ENCODE measurements around the gene TRIM29.

DNA sequence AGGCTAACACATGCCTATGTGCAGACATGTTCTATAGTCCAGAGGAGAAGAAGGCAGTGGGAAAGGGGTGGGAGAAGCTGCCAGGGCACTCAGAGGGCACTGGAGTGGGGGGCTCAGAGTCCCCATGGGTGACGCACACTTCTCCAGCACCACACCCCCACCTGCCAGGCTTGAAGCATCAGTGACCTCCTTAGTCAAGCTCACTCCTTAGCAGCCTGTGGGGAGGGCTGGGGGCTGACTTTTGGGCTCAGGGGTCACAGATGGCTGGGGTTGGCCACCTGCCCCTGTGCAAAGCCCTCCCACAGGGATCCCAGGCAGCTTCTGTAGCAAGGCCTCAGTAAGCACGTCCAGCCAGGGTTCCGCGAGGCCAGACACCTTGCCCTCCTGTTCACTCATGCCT, 18.8 kb downstream of the TRIM29 start:
- TF ChIP-seq, protein P1, sequence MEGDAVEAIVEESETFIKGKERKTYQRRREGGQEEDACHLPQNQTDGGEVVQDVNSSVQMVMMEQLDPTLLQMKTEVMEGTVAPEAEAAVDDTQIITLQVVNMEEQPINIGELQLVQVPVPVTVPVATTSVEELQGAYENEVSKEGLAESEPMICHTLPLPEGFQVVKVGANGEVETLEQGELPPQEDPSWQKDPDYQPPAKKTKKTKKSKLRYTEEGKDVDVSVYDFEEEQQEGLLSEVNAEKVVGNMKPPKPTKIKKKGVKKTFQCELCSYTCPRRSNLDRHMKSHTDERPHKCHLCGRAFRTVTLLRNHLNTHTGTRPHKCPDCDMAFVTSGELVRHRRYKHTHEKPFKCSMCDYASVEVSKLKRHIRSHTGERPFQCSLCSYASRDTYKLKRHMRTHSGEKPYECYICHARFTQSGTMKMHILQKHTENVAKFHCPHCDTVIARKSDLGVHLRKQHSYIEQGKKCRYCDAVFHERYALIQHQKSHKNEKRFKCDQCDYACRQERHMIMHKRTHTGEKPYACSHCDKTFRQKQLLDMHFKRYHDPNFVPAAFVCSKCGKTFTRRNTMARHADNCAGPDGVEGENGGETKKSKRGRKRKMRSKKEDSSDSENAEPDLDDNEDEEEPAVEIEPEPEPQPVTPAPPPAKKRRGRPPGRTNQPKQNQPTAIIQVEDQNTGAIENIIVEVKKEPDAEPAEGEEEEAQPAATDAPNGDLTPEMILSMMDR (conservative IDR thresholded peaks at IDR 0.05; ENCODE audit: low read depth, low read length): no peak
- TF ChIP-seq POLR2A (IDR thresholded peaks at IDR 0.05; ENCODE audit: low read depth, low read length): no peak
- TF ChIP-seq, protein P2, sequence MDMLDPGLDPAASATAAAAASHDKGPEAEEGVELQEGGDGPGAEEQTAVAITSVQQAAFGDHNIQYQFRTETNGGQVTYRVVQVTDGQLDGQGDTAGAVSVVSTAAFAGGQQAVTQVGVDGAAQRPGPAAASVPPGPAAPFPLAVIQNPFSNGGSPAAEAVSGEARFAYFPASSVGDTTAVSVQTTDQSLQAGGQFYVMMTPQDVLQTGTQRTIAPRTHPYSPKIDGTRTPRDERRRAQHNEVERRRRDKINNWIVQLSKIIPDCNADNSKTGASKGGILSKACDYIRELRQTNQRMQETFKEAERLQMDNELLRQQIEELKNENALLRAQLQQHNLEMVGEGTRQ (IDR thresholded peaks at IDR 0.05; ENCODE audit: low read depth, low read length): no peak
- TF ChIP-seq FOS (IDR thresholded peaks at IDR 0.05; ENCODE audit: low read depth, low read length): no peak
- TF ChIP-seq MAZ (IDR thresholded peaks at IDR 0.05; ENCODE audit: borderline replicate concordance, low read depth, low read length): no peak
- TF ChIP-seq RFX5 (IDR thresholded peaks at IDR 0.05; ENCODE audit: low read depth, low read length): no peak
- TF ChIP-seq RAD21 (IDR thresholded peaks at IDR 0.05; ENCODE audit: low read length): no peak
- TF ChIP-seq CEBPB (IDR thresholded peaks at IDR 0.05; ENCODE audit: low read depth, low read length): no peak
- no peak for TF ChIP-seq BHLHE40 (IDR thresholded peaks at IDR 0.05; ENCODE audit: low read depth, low read length)
- TF ChIP-seq SMC3 (IDR thresholded peaks at IDR 0.05; ENCODE audit: low read depth, low read length): no peak
- TF ChIP-seq CHD1 (IDR thresholded peaks at IDR 0.05; ENCODE audit: low read depth, low read length): no peak
- no peak for TF ChIP-seq NFE2L2 (IDR thresholded peaks at IDR 0.05; ENCODE audit: low read depth, low read length)
- TF ChIP-seq RCOR1 (IDR thresholded peaks at IDR 0.05; ENCODE audit: insufficient replicate concordance, low read length): no peak

Data from IMR-90 (cell line).